ENCODE data around the gene MAGEF1. TPM values are rescaled to one million over a fixed set of nuclear protein-coding genes. Genes with fewer than 3 reads are reported as not detected.

Gene MAGEF1
- total and polyA plus RNA-seq, 10 of the 15 experiments (the other 5 are each of a cell fraction or from before 2014, with no cell fraction given), result 2.3 to 62.2 (median 27.1) TPM

GRCh38 chr3:184662187-184662586 is 49.7 kb downstream of the MAGEF1 start:
- DNase-seq (ENCODE audit: low read depth, low spot score) (no peak), FAIRE-seq (no peak), ATAC-seq (no peak)
- Histone ChIP-seq H3K9me3 (replicated peaks; ENCODE audit: control insufficient read depth, insufficient read depth, low read length) (no peaks in the 10 kb centered on the region), H3K4me2 (ENCODE audit: control insufficient read depth, insufficient read depth) (no peak overlapping the region), H3K36me3 (ENCODE audit: control insufficient read depth in 2 of 2, insufficient read depth in 2 of 2, low read length in 1 of 2) (no peaks in the 10 kb centered on the region), H2AFZ (ENCODE audit: control insufficient read depth, low read depth, low read length) (no peak overlapping the region), H3K27ac (ENCODE audit: control insufficient read depth, insufficient read depth) (no peak overlapping the region), H3K79me2 (ENCODE audit: control insufficient read depth, insufficient read depth, low read length) (no peaks in the 10 kb centered on the region), H3K4me1 (ENCODE audit: control insufficient read depth, insufficient read depth, low read length) (peaks cover 2% of the 10 kb centered on the region), H3K9ac (ENCODE audit: control insufficient read depth, insufficient read depth, low read length) (no peak overlapping the region), H4K20me1 (ENCODE audit: control insufficient read depth, insufficient read depth) (no peaks in the 10 kb centered on the region), H3K4me3 (no peak overlapping the region), H3K27me3 (replicated peaks in 1 of 2; ENCODE audit: control insufficient read depth in 2 of 2, insufficient read depth in 2 of 2, low read length in 1 of 2) (peaks cover 0 to 4% of the 10 kb centered on the region in 2 experiments; a peak in 3 of 4 replicates)
- intact Hi-C loops (cut with micrococcal nuclease; ENCODE audit: unreplicated experiment) (no loop called here), in situ Hi-C loops (cut with MboI) (no loop called here)
- ChIA-PET RAD21 (ENCODE audit: unreplicated experiment) (no interaction called here), POLR2A (no interaction called here), SMC1A (ENCODE audit: uncharacterized antibody, unreplicated experiment) (no interaction called here), CTCF (interaction anchor here (1.3 kb wide), 1 partner anchor 64 kb away, joined by 3 read pairs; no protein-coding TSS in a partner anchor)
- TF ChIP-seq LARP7 (IDR thresholded peaks at IDR 0.05), result no peak
- TF ChIP-seq MYB (IDR thresholded peaks at IDR 0.05; ENCODE audit: borderline replicate concordance, low read depth, low read length), result no peak
- no peak for TF ChIP-seq KAT2A (conservative IDR thresholded peaks at IDR 0.05; ENCODE audit: control insufficient read depth, low read depth, low read length)
- no peak for TF ChIP-seq NFYB (IDR thresholded peaks at IDR 0.05; ENCODE audit: insufficient read depth, low read depth, low read length)
- TF ChIP-seq NRF1 (conservative IDR thresholded peaks at IDR 0.05; ENCODE audit: low read depth, low read length), result no peak
- no peak for TF ChIP-seq CBFB (IDR thresholded peaks at IDR 0.05; ENCODE audit: low read depth)
- TF ChIP-seq MEF2B (IDR thresholded peaks at IDR 0.05; ENCODE audit: partially characterized antibody, poor library complexity, severe bottlenecking), result no peak
- TF ChIP-seq HDAC2 (IDR thresholded peaks at IDR 0.05), result no peak
- TF ChIP-seq BHLHE40 (IDR thresholded peaks at IDR 0.05; ENCODE audit: borderline replicate concordance in 1 of 2, low read depth in 2 of 2, low read length in 1 of 2), result no peak
- no peak for TF ChIP-seq EP300 (IDR thresholded peaks at IDR 0.05; ENCODE audit: borderline replicate concordance in 1 of 2, control insufficient read depth in 1 of 2, low read depth in 2 of 2, low read length in 2 of 2)
- no peak for TF ChIP-seq FOXK2 (IDR thresholded peaks at IDR 0.05)
- no peak for TF ChIP-seq JUNB (IDR thresholded peaks at IDR 0.05)
- TF ChIP-seq NFYA (IDR thresholded peaks at IDR 0.05; ENCODE audit: borderline replicate concordance, low read depth, low read length), result no peak
- TF ChIP-seq SPI1 (IDR thresholded peaks at IDR 0.05; ENCODE audit: borderline replicate concordance, insufficient read depth, low read depth, low read length), result no peak
- no peak for TF ChIP-seq CEBPB (IDR thresholded peaks at IDR 0.05; ENCODE audit: borderline replicate concordance in 1 of 2, low read depth in 2 of 2, low read length in 2 of 2)
- no peak for TF ChIP-seq FOXM1 (IDR thresholded peaks at IDR 0.05; ENCODE audit: low read depth, low read length)
- TF ChIP-seq CEBPZ (IDR thresholded peaks at IDR 0.05; ENCODE audit: low read depth, low read length), result no peak
- 3% methylated on average over 5 of the region's 5 CpGs for WGBS (ENCODE audit: insufficient coverage, insufficient replicate concordance, low lambda C conversion rate, missing lambda C conversion rate)
- BruUV-seq (replicated peaks), result no TSS peak

All from GM12878 (cell line).